ENCODE results near the gene SP1. TPM values are rescaled to one million over a fixed set of nuclear protein-coding genes. Genes with fewer than 3 reads are reported as not detected.

The SP1 gene
- total RNA-seq, 1 experiment from 2014 or later: 96.8 TPM

DNA sequence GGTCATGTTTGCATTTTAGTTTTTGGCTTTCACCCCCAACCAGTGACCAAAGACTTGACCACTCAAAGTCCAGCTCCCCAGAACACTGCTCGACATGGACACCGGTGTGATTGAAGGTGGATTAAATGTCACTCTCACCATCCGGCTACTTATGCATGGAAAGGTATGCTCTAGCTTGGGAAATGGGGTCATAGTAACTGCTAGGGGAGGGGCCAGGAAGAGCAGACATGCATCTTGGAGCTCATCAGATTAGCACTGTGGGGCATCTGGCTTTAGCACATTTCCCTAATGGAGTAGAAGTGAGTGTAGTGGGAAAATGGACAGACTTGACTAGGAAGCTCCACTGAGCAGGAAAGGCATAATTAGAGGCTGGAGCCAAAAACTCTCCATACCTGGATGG lies 74.7 kb downstream of the SP1 start:
- H4K20me1 ChIP-seq (ENCODE audit: insufficient read depth): peaks cover 54% of the 10 kb centered on the region; the same call in 1 of the 2 replicates
- no peaks in the 10 kb centered on the region for H3K9me3 ChIP-seq (ENCODE audit: control insufficient read depth in 1 of 2, insufficient read depth in 1 of 2, low read depth in 1 of 2, low read length in 2 of 2)
- BruUV-seq (replicated peaks): no TSS peak
- peaks cover 76% of the 10 kb centered on the region for H3K79me2 ChIP-seq (ENCODE audit: insufficient read depth, low read length)
- ChIA-PET RAD21 (ENCODE audit: low non-redundant PET in 1 of 2, low total read pairs in 2 of 2, uncharacterized antibody in 2 of 2, unreplicated experiment in 2 of 2) (no interaction called here), CTCF (no interaction called here), POLR2A (interaction anchor here (0.5 kb wide), 1 partner anchor 136 kb away, joined by 3 read pairs; no protein-coding TSS in a partner anchor)
- H3K27me3 ChIP-seq (ENCODE audit: insufficient read depth, low read length): no peaks in the 10 kb centered on the region
- H3K9ac ChIP-seq (ENCODE audit: low read length): no peak overlapping the region
- DNase-seq (ENCODE audit: low read depth, low spot score) (no peak), ATAC-seq (no peak)
- TF ChIP-seq SIN3A (IDR thresholded peaks at IDR 0.05; ENCODE audit: low read depth) (no peak), POLR2A (IDR thresholded peaks at IDR 0.05; ENCODE audit: borderline replicate concordance, extremely low read depth, insufficient read depth, insufficient read length) (no peak), EZH2 (IDR thresholded peaks at IDR 0.05) (no peak), TCF7L2 (IDR thresholded peaks at IDR 0.05; ENCODE audit: borderline replicate concordance, extremely low read depth, insufficient read depth, insufficient read length) (no peak), ELF1 (IDR thresholded peaks at IDR 0.05; ENCODE audit: borderline replicate concordance, low read depth) (no peak), EGR1 (IDR thresholded peaks at IDR 0.05; ENCODE audit: low read depth) (no peak), JUND (IDR thresholded peaks at IDR 0.05) (no peak), ZFX (IDR thresholded peaks at IDR 0.05) (no peak)
- H3K9me2 ChIP-seq (ENCODE audit: insufficient read depth): no peaks in the 10 kb centered on the region
- no peak overlapping the region for H2AFZ ChIP-seq (ENCODE audit: low read depth, low read length, poor library complexity, severe bottlenecking)
- H3K27ac ChIP-seq (ENCODE audit: low read depth, low read length): no peak overlapping the region
- H3K4me2 ChIP-seq (ENCODE audit: low read length): no peak overlapping the region
- intact Hi-C loops (cut with micrococcal nuclease): loop anchor here (5.0 kb wide), 1 partner anchor 72 kb away; the partner anchor contains the start of gene SP1
- peaks cover 0 to 14% of the 10 kb centered on the region in 2 experiments; a peak in 3 of 4 replicates for H3K4me1 ChIP-seq (ENCODE audit: control insufficient read depth in 1 of 2, insufficient read depth in 2 of 2, low read length in 2 of 2)
- H3K4me3 ChIP-seq (replicated peaks in 1 of 2; ENCODE audit: low read depth in 1 of 2, low read length in 2 of 2): no peak overlapping the region
- H3K36me3 ChIP-seq (ENCODE audit: control insufficient read depth in 1 of 2, insufficient read depth in 2 of 2, low read length in 2 of 2): peaks cover 50 to 59% of the 10 kb centered on the region in 2 experiments

DNA sequence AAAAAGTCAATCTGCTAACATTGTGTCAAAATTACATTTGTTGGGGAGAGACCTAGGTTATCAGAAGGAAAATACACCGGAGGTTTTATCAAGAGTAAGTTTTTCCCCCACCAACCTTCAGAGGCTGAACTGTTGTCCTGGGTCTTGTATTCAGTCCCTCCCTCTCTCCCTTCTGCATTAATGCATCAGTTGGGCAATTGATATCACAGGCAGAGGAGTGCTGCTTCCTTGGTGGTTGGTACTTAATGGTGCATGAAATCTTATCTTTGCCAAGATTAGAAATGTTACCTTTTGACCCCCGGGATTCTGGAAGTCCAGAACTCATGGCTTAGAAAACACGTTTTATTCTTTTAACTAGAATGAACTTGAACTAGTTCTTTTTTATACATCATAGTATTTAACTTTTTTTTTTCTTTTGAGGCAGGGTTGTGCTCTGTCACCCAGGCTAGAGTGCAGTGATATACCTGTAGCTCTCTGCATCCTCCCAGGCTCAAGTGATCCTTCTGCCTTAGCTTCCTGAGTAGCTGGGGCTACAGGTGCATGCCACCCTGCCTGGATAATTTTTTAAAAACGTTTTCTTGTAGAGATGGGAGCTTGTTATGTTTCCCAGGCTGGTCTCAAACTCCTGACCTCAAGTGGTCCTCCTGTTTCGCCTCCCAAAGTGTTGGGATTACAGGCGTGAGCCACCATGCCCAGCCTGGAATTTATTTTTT lies 76.8 kb downstream of the SP1 start:
- H3K9me2 ChIP-seq (ENCODE audit: insufficient read depth): no peaks in the 10 kb centered on the region
- peaks cover 97% of the 10 kb centered on the region for H3K79me2 ChIP-seq (ENCODE audit: insufficient read depth, low read length)
- no peaks in the 10 kb centered on the region for H3K27me3 ChIP-seq (ENCODE audit: insufficient read depth, low read length)
- ChIA-PET CTCF (no interaction called here), POLR2A (interaction anchor here (1.1 kb wide), 1 partner anchor 9 kb away, joined by 3 read pairs; no protein-coding TSS in a partner anchor), RAD21 (ENCODE audit: low non-redundant PET in 1 of 2, low total read pairs in 2 of 2, uncharacterized antibody in 2 of 2, unreplicated experiment in 2 of 2) (no interaction called here)
- no peaks in the 10 kb centered on the region for H3K9me3 ChIP-seq (ENCODE audit: control insufficient read depth in 1 of 2, insufficient read depth in 1 of 2, low read depth in 1 of 2, low read length in 2 of 2)
- no TSS peak for BruUV-seq (replicated peaks)
- H4K20me1 ChIP-seq (ENCODE audit: insufficient read depth): peaks cover 73% of the 10 kb centered on the region; the same call in 1 of the 2 replicates
- TF ChIP-seq, protein P1, sequence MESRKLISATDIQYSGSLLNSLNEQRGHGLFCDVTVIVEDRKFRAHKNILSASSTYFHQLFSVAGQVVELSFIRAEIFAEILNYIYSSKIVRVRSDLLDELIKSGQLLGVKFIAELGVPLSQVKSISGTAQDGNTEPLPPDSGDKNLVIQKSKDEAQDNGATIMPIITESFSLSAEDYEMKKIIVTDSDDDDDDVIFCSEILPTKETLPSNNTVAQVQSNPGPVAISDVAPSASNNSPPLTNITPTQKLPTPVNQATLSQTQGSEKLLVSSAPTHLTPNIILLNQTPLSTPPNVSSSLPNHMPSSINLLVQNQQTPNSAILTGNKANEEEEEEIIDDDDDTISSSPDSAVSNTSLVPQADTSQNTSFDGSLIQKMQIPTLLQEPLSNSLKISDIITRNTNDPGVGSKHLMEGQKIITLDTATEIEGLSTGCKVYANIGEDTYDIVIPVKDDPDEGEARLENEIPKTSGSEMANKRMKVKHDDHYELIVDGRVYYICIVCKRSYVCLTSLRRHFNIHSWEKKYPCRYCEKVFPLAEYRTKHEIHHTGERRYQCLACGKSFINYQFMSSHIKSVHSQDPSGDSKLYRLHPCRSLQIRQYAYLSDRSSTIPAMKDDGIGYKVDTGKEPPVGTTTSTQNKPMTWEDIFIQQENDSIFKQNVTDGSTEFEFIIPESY (IDR thresholded peaks at IDR 0.05; ENCODE audit: extremely low read depth, insufficient replicate concordance, low read length): no peak
- 0 out of 2 replicates have a peak, but pooled peaks have one; percentile 14 for TF ChIP-seq POLR2AphosphoS5 (IDR thresholded peaks at IDR 0.05; ENCODE audit: low read depth, low read length)
- no peak overlapping the region for H2AFZ ChIP-seq (ENCODE audit: low read depth, low read length, poor library complexity, severe bottlenecking)
- ATAC-seq (no peak), DNase-seq (ENCODE audit: low read depth, low spot score) (no peak)
- H3K27ac ChIP-seq (ENCODE audit: low read depth, low read length): no peak overlapping the region
- peaks cover 71 to 80% of the 10 kb centered on the region in 2 experiments for H3K36me3 ChIP-seq (ENCODE audit: control insufficient read depth in 1 of 2, insufficient read depth in 2 of 2, low read length in 2 of 2)
- no peak overlapping the region for H3K4me2 ChIP-seq (ENCODE audit: low read length)
- intact Hi-C loops (cut with micrococcal nuclease): no loop called here
- no peak overlapping the region for H3K4me3 ChIP-seq (replicated peaks in 1 of 2; ENCODE audit: low read depth in 1 of 2, low read length in 2 of 2)
- no peak overlapping the region for H3K9ac ChIP-seq (ENCODE audit: low read length)
- peaks cover 0 to 11% of the 10 kb centered on the region in 2 experiments; a peak in 3 of 4 replicates for H3K4me1 ChIP-seq (ENCODE audit: control insufficient read depth in 1 of 2, insufficient read depth in 2 of 2, low read length in 2 of 2)
